Nephron (organoid): Measurements from ENCODE around the gene LAPTM5.
"Not testable (repeated sequence)": the region's sequence is repeated elsewhere in the genome, so short reads cannot be mapped to it uniquely, and the experiment has no call there.

Experiments
- H3K27ac Mint-ChIP-seq, 3 experiments: 2 replicates each; pipeline ENCODE4 v1.8.0; 2020; ENCODE audit warnings: mixed read lengths in 3 of 3, mild to moderate bottlenecking in 2 of 3, moderate library complexity in 1 of 3
- H3K27me3 Mint-ChIP-seq: 2 replicates; pipeline ENCODE4 v1.8.0; 2021; ENCODE audit warnings: low read depth, mild to moderate bottlenecking, moderate library complexity, mixed read lengths
- H3K36me3 Mint-ChIP-seq: 2 replicates; pipeline ENCODE4 v1.8.0; 2020; ENCODE audit warnings: low read depth, mixed read lengths
- H3K4me1 Mint-ChIP-seq: 2 replicates; pipeline ENCODE4 v1.8.0; 2020; ENCODE audit warnings: mixed read lengths
- H3K4me3 Mint-ChIP-seq, 3 experiments: 2 replicates each; pipeline ENCODE4 v1.8.0; 2020; ENCODE audit warnings: mild to moderate bottlenecking in 3 of 3, mixed read lengths in 3 of 3, moderate library complexity in 2 of 3
- H3K9me3 Mint-ChIP-seq: 2 replicates; pipeline ENCODE4 v1.8.0; 2020; ENCODE audit warnings: mixed read lengths
- TF ChIP-seq, protein P1 (sequence below), 3 experiments: fragments of 200-600 bp; sonication (generic); IDR thresholded peaks; one replicate each; pipeline ENCODE4 v1.5.0; 2021; ENCODE audit warnings: antibody characterized with exemption in 3 of 3; ENCODE audit not compliant: unreplicated experiment in 3 of 3

The LAPTM5 gene

DNA sequence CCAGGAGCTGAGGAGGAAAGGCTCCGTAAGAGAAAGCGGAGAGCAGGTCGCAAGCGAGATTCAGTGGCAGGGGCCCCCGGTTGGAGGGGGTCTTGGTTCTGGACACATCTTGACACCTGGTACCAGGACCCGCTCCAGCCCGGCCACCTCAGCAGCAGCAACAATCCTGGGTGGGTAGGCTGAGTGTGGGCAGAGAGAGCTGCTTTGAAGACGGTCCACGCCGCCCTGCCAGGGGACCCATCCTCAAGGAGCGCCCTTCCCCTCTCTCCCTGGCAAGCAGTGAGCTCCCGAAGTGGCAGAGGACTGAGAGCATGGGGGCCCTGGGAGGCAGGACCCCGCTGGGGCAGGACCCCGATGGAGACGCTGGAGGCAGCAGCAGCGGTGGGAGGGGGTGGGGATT, 35.6 kb upstream of the LAPTM5 start:
- H3K9me3 Mint-ChIP-seq = no peaks in the 10 kb centered on the region
- no peak overlapping the region for H3K4me3 Mint-ChIP-seq
- no peak overlapping the region for H3K27ac Mint-ChIP-seq
- H3K4me1 Mint-ChIP-seq = peaks cover 6% of the 10 kb centered on the region
- H3K27me3 Mint-ChIP-seq = peaks cover 24% of the 10 kb centered on the region
- no peaks in the 10 kb centered on the region for H3K36me3 Mint-ChIP-seq
- TF ChIP-seq, protein P1, sequence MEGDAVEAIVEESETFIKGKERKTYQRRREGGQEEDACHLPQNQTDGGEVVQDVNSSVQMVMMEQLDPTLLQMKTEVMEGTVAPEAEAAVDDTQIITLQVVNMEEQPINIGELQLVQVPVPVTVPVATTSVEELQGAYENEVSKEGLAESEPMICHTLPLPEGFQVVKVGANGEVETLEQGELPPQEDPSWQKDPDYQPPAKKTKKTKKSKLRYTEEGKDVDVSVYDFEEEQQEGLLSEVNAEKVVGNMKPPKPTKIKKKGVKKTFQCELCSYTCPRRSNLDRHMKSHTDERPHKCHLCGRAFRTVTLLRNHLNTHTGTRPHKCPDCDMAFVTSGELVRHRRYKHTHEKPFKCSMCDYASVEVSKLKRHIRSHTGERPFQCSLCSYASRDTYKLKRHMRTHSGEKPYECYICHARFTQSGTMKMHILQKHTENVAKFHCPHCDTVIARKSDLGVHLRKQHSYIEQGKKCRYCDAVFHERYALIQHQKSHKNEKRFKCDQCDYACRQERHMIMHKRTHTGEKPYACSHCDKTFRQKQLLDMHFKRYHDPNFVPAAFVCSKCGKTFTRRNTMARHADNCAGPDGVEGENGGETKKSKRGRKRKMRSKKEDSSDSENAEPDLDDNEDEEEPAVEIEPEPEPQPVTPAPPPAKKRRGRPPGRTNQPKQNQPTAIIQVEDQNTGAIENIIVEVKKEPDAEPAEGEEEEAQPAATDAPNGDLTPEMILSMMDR (IDR thresholded peaks at IDR 0.05; ENCODE audit: unreplicated experiment in 3 of 3) = no peak

DNA sequence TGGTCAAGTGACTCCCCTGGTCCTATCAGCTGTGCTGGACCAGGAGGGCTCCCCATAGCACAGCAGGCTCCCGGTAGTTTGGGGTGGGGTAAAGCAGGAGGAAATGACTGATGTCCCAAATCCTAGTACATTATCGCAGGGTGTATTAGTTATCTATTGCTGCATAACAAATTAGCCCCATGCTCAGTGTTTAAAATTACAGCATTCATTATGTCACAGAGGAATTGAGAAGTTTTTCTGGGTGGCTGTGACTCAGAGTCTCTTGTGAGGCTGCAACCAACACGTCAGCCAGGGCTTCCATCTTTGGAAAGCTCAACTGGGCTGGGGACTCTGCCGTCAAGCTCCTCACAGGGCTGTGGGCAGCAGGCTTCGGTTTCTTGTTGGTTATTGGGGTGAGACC, 34.3 kb upstream of the LAPTM5 start:
- Mint-ChIP-seq H3K27ac (no peak overlapping the region), H3K36me3 (no peaks in the 10 kb centered on the region), H3K4me1 (peaks cover 11% of the 10 kb centered on the region), H3K9me3 (no peaks in the 10 kb centered on the region), H3K4me3 (no peak overlapping the region), H3K27me3 (peaks cover 18% of the 10 kb centered on the region)
- TF ChIP-seq, protein P1 (IDR thresholded peaks at IDR 0.05; ENCODE audit: unreplicated experiment in 3 of 3) = no peak

DNA sequence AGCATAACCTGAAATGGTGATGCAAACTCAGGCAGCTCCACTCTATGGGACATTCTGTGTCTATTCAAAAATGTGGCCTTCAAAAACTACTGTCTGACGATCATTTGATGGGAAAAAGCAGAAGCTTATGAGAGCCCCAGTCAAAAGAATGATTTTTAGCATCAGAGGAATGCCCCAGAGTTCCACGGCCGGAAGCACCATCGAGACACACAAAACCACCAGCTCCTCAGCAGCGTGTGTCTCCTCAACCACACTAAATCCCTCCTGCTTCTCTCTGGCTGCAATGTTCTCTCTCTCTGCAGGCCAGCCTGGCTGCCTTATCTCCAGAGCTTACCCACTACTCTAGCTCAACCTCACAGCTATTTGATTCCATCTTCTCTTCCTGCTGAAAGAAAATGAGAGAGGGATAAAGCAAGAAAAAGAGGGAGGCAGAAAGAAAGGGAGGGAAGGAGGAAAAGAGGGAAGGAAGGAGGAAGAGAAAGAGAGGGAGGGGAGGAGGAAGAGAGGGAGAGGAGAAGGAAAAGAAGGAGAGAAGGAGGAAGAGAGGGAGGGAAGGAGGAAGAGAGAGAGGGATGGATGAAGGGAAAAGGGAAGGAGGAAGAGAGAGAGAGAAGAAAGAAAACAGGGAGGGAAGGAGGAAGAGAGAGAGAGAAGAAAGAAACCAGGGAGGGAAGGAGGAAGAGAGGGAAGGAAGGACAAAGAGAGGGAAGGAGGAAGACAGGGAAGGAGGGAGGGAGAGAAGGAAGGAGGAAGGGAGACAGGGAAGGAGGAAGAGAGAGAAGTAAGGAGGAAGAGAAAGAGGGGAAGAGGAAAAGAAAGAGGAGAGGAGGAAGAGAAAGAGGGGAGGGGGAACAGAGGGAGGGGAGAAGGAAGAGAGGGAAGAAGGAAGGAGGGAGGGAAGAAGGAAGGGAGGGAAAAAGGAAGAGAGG, 33.5 kb upstream of the LAPTM5 start:
- TF ChIP-seq, protein P1 (IDR thresholded peaks at IDR 0.05; ENCODE audit: unreplicated experiment in 3 of 3) = no peak
- no peaks in the 10 kb centered on the region for H3K36me3 Mint-ChIP-seq
- H3K4me1 Mint-ChIP-seq = peaks cover 16% of the 10 kb centered on the region
- no peaks in the 10 kb centered on the region for H3K9me3 Mint-ChIP-seq
- H3K27ac Mint-ChIP-seq = no peak overlapping the region
- H3K27me3 Mint-ChIP-seq = peaks cover 18% of the 10 kb centered on the region
- no peak overlapping the region for H3K4me3 Mint-ChIP-seq

DNA sequence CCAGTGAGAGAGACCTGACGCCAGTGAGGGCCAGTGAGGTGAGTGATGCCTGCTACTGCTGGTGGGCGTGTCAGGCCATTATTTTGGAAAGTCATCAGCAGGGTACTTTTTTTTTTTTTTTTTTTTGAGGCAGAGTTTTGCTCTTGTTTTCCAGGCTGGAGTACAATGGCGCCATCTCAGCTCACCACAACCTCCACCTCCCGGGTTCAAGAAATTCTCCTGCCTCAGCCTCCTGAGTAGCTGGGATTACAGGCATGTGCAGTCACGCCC, 32.6 kb upstream of the LAPTM5 start:
- H3K4me1 Mint-ChIP-seq = peaks cover 15% of the 10 kb centered on the region
- not testable (repeated sequence) for H3K4me3 Mint-ChIP-seq, H3K9me3 Mint-ChIP-seq, H3K27ac Mint-ChIP-seq, H3K36me3 Mint-ChIP-seq
- H3K27me3 Mint-ChIP-seq = peaks cover 18% of the 10 kb centered on the region

DNA sequence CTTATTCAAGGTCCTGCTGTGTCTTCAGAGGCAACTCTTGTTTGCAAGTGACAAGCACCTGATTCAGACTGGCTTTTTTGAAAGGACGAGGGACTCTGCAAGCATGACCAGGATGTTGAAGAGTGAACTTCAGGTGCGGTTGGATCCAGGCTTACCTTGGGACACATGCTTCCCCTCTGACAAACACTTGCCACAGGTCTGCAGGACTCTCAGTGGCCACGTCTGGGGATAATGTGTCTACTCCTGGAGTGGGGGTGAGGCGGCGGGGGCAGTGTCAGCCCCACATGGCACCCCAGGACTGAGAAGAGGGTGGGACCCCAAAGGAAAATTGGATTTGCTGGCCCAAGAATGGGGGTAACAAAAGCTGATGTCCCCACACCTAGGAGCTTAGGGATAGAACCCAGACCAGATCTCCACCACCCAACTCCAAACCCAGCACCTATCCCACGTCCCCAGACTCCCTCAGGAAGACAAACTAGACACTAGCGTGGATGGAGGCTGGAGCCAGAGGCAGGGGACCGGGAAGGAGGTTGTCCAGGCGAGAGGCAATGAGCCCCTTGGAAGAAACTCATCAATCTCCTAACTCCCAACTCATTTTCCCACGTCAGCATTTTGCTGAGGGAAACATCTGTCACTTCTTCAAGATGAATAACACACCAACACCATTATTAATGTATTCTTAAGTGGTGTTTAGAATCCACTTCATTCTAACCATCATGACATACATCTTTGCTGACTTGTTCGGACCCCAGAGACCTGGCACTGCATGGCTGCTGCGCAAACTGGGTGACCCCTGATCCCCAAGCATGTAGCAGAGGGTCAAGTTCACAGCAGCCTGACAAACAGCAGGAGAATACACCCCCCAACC, 32.0 kb upstream of the LAPTM5 start:
- H3K4me3 Mint-ChIP-seq = no peak overlapping the region

More for the DNA sequence above, 32.0 kb upstream of the LAPTM5 start:
- peaks cover 18% of the 10 kb centered on the region for H3K27me3 Mint-ChIP-seq
- H3K27ac Mint-ChIP-seq = no peak overlapping the region
- TF ChIP-seq, protein P1 (IDR thresholded peaks at IDR 0.05; ENCODE audit: unreplicated experiment in 3 of 3) = no peak
- H3K9me3 Mint-ChIP-seq = no peaks in the 10 kb centered on the region
- no peaks in the 10 kb centered on the region for H3K36me3 Mint-ChIP-seq
- H3K4me1 Mint-ChIP-seq = peaks cover 11% of the 10 kb centered on the region
